ENCODE data around the gene HCAR2. TPM values are rescaled to one million over a fixed set of nuclear protein-coding genes. Genes with fewer than 3 reads are reported as not detected.
"Not testable (repeated sequence)": the region's sequence is repeated elsewhere in the genome, so short reads cannot be mapped to it uniquely, and the experiment has no call there.

The HCAR2 gene
- total and polyA plus RNA-seq, 3 donors from 2014 or later = 0.74 to 2.7 (median 1.3) TPM

DNA sequence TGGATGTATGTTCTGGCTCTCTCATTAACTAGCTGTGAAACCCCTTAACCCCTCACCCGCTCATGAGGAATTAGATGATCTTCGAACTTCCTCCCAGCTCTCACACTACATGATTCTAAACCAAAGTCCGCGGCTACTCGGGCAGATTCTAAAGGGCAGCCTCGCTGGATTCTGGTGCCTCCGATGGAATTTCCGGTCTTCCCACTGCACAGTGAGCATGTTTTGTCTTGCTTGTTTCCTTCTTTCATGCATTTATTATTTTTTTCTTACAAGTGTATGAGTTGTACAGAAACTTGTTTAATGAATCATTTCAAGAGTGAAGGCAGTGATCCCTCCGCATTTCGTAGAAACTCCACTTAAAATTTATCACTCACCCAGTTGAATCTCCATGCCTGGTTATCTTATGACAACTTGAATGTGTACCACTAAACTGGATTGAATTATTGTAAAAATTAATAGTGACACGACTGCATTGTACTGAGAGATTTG is 17.9 kb upstream of the HCAR2 start:
- WGBS, 2 donors = 85 to 94% methylated on average over 11 of the region's 11 CpGs

GRCh38 chr12:122716658-122717057 is 13.5 kb upstream of the HCAR2 start, which contains the start of gene HCAR3:
Gene HCAR3, minus strand, starts transcription at chr12:122716811. Its CDS starts 74 bp downstream, at chr12:122716737.
- H3K4me3 ChIP-seq; H3K27me3 ChIP-seq; intact Hi-C loops (cut with DNase I; ENCODE audit: low total_unique reads); DNase-seq; H3K4me1 ChIP-seq; H3K27ac ChIP-seq; H3K36me3 ChIP-seq (ENCODE audit: low read depth, missing control alignments); H3K9me3 ChIP-seq: not testable (repeated sequence)
- WGBS, 2 donors = 90 to 92% methylated on average over 9 to 10 of the region's 10 CpGs

More for the DNA sequence above, 17.9 kb upstream of the HCAR2 start:
- Histone ChIP-seq H3K36me3 (ENCODE audit: low read depth, missing control alignments) (no peaks in the 10 kb centered on the region), H3K4me3 (no peak overlapping the region), H3K4me1 (no peaks in the 10 kb centered on the region), H3K27ac (no peak overlapping the region), H3K27me3 (no peaks in the 10 kb centered on the region), H3K9me3 (no peaks in the 10 kb centered on the region)
- intact Hi-C loops (cut with DNase I; ENCODE audit: low total_unique reads) = no loop called here
- DNase-seq = no peak
- no peak for TF ChIP-seq POLR2A (IDR thresholded peaks at IDR 0.05)
- TF ChIP-seq, protein P1, sequence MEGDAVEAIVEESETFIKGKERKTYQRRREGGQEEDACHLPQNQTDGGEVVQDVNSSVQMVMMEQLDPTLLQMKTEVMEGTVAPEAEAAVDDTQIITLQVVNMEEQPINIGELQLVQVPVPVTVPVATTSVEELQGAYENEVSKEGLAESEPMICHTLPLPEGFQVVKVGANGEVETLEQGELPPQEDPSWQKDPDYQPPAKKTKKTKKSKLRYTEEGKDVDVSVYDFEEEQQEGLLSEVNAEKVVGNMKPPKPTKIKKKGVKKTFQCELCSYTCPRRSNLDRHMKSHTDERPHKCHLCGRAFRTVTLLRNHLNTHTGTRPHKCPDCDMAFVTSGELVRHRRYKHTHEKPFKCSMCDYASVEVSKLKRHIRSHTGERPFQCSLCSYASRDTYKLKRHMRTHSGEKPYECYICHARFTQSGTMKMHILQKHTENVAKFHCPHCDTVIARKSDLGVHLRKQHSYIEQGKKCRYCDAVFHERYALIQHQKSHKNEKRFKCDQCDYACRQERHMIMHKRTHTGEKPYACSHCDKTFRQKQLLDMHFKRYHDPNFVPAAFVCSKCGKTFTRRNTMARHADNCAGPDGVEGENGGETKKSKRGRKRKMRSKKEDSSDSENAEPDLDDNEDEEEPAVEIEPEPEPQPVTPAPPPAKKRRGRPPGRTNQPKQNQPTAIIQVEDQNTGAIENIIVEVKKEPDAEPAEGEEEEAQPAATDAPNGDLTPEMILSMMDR (IDR thresholded peaks at IDR 0.05) = no peak

GRCh38 chr12:122715211-122715610 is 12.1 kb upstream of the HCAR2 start:
- DNase-seq; H3K27me3 ChIP-seq; H3K36me3 ChIP-seq (ENCODE audit: low read depth, missing control alignments); H3K9me3 ChIP-seq; H3K4me1 ChIP-seq; H3K27ac ChIP-seq; H3K4me3 ChIP-seq; intact Hi-C loops (cut with DNase I; ENCODE audit: low total_unique reads): not testable (repeated sequence)
- 73 to 75% methylated on average over 6 of the region's 6 CpGs for WGBS, 2 donors

DNA sequence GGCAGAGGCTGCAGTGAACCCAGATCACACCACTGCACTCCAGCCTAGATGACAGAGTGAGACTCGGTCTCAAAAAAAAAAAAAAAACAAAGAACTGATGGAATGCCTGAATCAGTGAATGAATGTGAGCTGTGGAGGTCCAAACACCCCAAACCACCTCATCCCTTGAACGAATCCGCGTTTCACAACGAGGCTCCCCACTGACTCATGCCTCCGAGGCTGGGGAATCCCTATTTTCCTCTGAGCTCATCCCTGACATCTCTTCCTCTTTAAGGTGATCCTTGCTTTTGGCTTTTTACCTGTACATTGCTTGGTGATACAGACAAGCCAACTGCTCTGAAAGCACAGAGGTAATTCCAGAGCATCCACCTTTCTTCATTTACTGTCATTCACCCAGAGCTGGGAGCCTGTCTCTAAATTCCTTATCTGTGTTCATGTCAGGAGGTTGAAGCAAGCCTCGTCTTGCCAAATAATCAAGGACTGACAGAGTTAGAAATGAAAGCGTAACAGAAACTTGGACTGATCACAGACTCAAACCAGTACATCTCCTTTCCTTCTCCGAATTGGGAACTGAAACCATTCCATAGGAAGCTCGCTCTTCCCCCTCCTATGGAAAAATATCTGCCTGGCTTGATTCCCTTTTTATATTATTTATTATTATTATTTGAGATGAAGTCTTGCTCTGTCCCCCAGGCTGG is 10.5 kb upstream of the HCAR2 start:
- H3K9me3 ChIP-seq; intact Hi-C loops (cut with DNase I; ENCODE audit: low total_unique reads); H3K4me3 ChIP-seq; H3K27ac ChIP-seq; H3K27me3 ChIP-seq; H3K36me3 ChIP-seq (ENCODE audit: low read depth, missing control alignments); H3K4me1 ChIP-seq; DNase-seq: not testable (repeated sequence)
- WGBS, 2 donors = 73 to 79% methylated on average over 3 of the region's 10 CpGs

DNA sequence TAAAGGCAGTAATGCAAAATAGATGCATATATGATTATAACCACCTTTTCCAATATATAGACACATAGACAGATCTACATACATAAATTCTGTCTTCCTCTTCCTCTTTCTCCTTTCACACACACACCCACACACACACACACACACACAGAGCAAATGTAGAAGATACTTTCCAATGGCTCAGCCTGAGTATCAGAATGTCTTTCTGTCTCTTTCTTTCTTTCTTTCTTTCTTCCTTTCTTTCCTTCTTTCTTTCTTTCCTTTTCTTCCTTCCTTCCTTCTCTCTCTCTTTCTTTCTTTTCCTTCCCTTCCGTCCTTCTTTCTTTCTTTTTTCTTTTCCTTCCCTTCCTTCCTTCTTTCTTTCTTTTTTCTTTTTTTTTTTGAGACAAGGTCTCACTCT is 8.1 kb upstream of the HCAR2 start:
- H3K4me3 ChIP-seq; H3K4me1 ChIP-seq; H3K27ac ChIP-seq; H3K9me3 ChIP-seq; intact Hi-C loops (cut with DNase I; ENCODE audit: low total_unique reads); H3K36me3 ChIP-seq (ENCODE audit: low read depth, missing control alignments); H3K27me3 ChIP-seq; DNase-seq: not testable (repeated sequence)
- WGBS, 2 donors = 57 to 86% methylated on average over 1 of the region's 1 CpG

GRCh38 chr12:122710341-122710740 is 7.2 kb upstream of the HCAR2 start:
- 86 to 98% methylated on average over 2 of the region's 2 CpGs for WGBS, 2 donors
- H3K27ac ChIP-seq; DNase-seq; intact Hi-C loops (cut with DNase I; ENCODE audit: low total_unique reads); H3K9me3 ChIP-seq; H3K36me3 ChIP-seq (ENCODE audit: low read depth, missing control alignments); H3K4me1 ChIP-seq; H3K4me3 ChIP-seq; H3K27me3 ChIP-seq: not testable (repeated sequence)

- WGBS, 2 donors = no CpG with 5 or more reads among the region's 3 CpGs
- H3K9me3 ChIP-seq; DNase-seq; H3K27me3 ChIP-seq; H3K4me3 ChIP-seq; intact Hi-C loops (cut with DNase I; ENCODE audit: low total_unique reads); H3K4me1 ChIP-seq; H3K27ac ChIP-seq; H3K36me3 ChIP-seq (ENCODE audit: low read depth, missing control alignments): not testable (repeated sequence)
Measured at GRCh38 chr12:122709287-122709686, 6.1 kb upstream of the HCAR2 start.

DNA sequence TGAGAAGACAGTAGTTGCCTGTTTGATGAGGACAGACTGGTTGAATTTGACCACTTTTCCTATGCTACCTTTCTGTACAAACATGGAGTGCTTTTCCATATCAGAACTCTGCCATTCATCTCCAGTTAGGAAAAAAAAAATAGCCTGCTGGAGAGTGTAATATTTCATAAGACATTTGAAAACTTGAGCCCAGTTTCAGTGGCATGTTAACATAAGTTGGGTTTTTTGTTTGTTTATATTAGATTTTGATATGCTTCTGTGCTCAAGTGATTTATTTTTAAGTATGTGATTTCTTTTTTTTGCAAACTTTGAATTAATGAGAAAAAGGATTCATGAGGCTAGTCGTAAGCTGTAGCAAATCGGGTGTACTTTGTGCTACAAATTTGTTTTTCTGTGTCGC is 684 bp upstream of the HCAR2 start:
- H3K9me3 ChIP-seq; H3K36me3 ChIP-seq (ENCODE audit: low read depth, missing control alignments); H3K4me3 ChIP-seq; H3K4me1 ChIP-seq; H3K27me3 ChIP-seq; H3K27ac ChIP-seq; intact Hi-C loops (cut with DNase I; ENCODE audit: low total_unique reads); DNase-seq: not testable (repeated sequence)
- 91 to 94% methylated on average over 3 of the region's 3 CpGs for WGBS, 2 donors

DNA sequence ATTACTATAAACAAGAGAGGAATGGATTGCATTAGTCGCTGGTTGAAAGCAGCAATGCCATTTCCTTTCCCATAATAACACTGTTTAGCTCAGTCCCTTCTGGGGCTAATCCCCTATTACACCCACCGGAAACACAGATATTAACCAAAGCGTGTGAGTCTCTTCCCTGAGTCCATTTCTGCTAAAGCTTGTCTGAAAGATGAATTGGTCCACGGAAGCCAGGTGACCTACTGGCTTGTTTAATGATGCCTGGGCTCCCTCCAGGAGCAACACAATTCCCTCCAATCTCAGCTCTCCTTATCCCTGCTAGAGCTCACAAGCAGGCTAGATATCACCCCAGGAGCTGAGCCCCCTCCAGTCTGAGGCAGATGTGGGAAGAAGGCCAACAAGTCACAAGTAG is 1.7 kb downstream of the HCAR2 start:
- H3K36me3 ChIP-seq (ENCODE audit: low read depth, missing control alignments); H3K4me1 ChIP-seq; intact Hi-C loops (cut with DNase I; ENCODE audit: low total_unique reads); H3K9me3 ChIP-seq; H3K27ac ChIP-seq; H3K27me3 ChIP-seq; DNase-seq; H3K4me3 ChIP-seq: not testable (repeated sequence)
- WGBS, 2 donors = 66 to 70% methylated on average over 4 of the region's 4 CpGs

DNA sequence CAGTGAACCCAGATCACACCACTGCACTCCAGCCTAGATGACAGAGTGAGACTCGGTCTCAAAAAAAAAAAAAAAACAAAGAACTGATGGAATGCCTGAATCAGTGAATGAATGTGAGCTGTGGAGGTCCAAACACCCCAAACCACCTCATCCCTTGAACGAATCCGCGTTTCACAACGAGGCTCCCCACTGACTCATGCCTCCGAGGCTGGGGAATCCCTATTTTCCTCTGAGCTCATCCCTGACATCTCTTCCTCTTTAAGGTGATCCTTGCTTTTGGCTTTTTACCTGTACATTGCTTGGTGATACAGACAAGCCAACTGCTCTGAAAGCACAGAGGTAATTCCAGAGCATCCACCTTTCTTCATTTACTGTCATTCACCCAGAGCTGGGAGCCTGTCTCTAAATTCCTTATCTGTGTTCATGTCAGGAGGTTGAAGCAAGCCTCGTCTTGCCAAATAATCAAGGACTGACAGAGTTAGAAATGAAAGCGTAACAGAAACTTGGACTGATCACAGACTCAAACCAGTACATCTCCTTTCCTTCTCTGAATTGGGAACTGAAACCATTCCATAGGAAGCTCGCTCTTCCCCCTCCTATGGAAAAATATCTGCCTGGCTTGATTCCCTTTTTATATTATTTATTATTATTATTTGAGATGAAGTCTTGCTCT is 3.0 kb downstream of the HCAR2 start:
- whole genome bisulfite sequencing, 2 donors = 67 to 93% methylated on average over 1 to 2 of the region's 9 CpGs

DNA sequence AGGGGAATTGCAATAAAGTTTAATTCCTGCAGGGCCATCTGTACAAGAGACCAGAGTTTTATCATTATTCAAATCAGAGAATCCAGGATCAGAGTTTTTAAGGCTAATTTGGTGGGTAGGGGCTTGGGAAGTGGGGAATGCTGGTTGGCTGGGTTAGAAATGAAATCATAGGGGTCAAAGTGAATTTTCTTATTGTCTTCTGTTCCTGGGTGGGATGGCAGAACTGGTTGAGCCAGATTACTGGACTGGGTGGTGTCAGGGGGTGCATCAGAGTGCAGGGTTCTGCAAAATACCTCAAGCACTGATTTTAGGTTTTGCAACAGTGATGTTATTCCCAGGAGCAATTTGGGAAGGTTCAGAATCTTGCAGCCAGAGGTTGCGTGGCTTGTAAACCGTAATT is 6.2 kb downstream of the HCAR2 start:
- H3K9me3 ChIP-seq; DNase-seq; intact Hi-C loops (cut with DNase I; ENCODE audit: low total_unique reads); H3K27ac ChIP-seq; H3K36me3 ChIP-seq (ENCODE audit: low read depth, missing control alignments); H3K4me3 ChIP-seq; H3K4me1 ChIP-seq; H3K27me3 ChIP-seq: not testable (repeated sequence)
- WGBS, 2 donors = 81 to 92% methylated on average over 2 of the region's 2 CpGs

More for the DNA sequence above, 3.0 kb downstream of the HCAR2 start:
- H3K27me3 ChIP-seq; H3K36me3 ChIP-seq (ENCODE audit: low read depth, missing control alignments); intact Hi-C loops (cut with DNase I; ENCODE audit: low total_unique reads); H3K27ac ChIP-seq; DNase-seq; H3K4me1 ChIP-seq; H3K4me3 ChIP-seq; H3K9me3 ChIP-seq: not testable (repeated sequence)

All from testis (tissue), 3 donors.